Effector memory CD8-positive, alpha-beta T cell (primary cell): ENCODE measurements around the gene SMIM36.

Experiments
- ATAC-seq: fragments of 150-1000 bp; cut with Tn5 transposase; replicated peaks from 2 replicates; pipeline ENCODE4 v1.10.0; 2021; ENCODE audit warnings: mild to moderate bottlenecking, moderate library complexity
- DNase-seq, 3 experiments: peaks; one replicate each; pipeline ENCODE4 v3.0.0; 2021
- H3K27ac Mint-ChIP-seq, 2 donors: one replicate each; pipeline ENCODE4 v1.8.0; 2022; ENCODE audit warnings: mild to moderate bottlenecking in 2 of 2, mixed read lengths in 2 of 2, moderate library complexity in 2 of 2
- H3K27me3 Mint-ChIP-seq, 2 donors: one replicate each; pipeline ENCODE4 v1.8.0; 2022; ENCODE audit warnings: mixed read lengths in 2 of 2
- H3K36me3 Mint-ChIP-seq: one replicate; pipeline ENCODE4 v1.8.0; 2022; ENCODE audit warnings: mild to moderate bottlenecking, moderate library complexity, mixed read lengths; ENCODE audit not compliant: insufficient read depth
- H3K4me1 Mint-ChIP-seq, 2 donors: one replicate each; pipeline ENCODE4 v1.8.0; 2022; ENCODE audit warnings: low read depth in 2 of 2, mixed read lengths in 2 of 2
- H3K4me3 Mint-ChIP-seq, 2 donors: one replicate each; pipeline ENCODE4 v1.8.0; 2022; ENCODE audit warnings: mild to moderate bottlenecking in 2 of 2, mixed read lengths in 2 of 2, moderate library complexity in 2 of 2
- H3K9me3 Mint-ChIP-seq, 2 donors: one replicate each; pipeline ENCODE4 v1.8.0; 2022; ENCODE audit warnings: mixed read lengths in 2 of 2
- total RNA-seq, 9 experiments: gene quantifications; one replicate each; lab custom pipeline; 2026; lab: John Stamatoyannopoulos, UW

Gene SMIM36
- 0 to 0.11 (median 0) reads per million in 9 experiments for total RNA-seq

DNA sequence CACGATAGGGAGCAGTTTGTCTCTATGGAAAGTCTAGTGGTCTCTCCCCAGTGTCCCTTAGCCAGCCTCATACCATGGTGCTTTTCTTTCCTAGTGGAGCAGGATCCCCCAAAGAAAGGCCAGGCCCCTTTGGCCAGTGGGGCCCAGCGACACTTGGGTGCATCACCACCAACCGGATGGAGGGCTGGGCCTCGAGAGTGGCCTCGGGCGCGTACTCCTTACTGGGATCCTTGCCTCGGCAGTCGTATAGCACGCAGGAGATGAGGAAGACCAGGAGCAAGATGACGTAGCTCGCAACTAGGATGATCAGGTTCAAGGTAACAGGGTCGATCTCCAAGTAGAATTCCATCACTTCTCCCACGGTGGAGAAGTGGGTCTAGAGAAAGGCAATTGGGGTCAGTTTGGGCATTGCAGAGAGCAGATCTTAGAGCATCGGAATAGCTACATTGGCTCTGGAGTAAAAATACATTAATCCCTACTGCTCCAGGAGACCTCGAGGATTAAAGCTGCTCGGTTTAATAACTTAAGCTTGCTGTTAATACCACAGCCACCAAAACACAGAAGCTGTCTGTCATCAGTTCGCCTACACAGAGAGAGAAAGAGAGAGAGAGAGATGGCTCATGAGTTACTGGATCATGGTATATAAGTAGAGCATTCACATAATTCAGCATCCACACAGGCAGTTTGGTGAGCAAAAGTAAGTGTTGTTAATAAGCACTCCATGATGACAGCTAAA lies at the start of gene SMIM36:
TSS of gene SMIM36 (minus strand) at position 467 of the 736 bp plus-strand sequence.
- Mint-ChIP-seq H3K4me1 (no peaks in the 10 kb centered on the region), H3K4me3 (no peak within 1 kb of the TSS), H3K9me3 (no peaks in the 10 kb centered on the region), H3K27me3 (peaks cover 0 to 2% of the 10 kb centered on the region in 2 donors), H3K36me3 (no peaks in the 10 kb centered on the region), H3K27ac (no peak within 1 kb of the TSS)
- no peak for DNase-seq
- no peak for ATAC-seq

DNA sequence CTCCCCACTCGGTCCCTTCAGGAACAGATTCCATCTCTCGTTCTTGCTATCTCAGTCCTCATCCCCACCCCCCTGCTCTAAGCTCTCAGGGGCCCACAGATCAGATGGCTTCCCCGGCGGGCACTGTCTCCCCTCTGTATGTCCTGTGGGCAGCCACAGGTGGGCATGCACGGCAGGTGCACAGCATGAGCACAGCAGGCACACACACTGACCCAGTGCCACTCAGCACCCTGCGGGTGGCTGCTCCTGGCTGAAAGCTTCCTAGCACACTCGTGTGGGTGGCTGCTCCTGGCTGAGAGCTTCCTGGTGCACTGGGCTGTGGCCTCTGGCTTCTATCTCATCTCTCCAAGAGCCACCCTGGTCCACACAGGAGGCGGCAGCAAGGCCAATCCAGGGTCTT lies 44.5 kb upstream of the SMIM36 start:
- Mint-ChIP-seq H3K36me3 (no peaks in the 10 kb centered on the region), H3K27me3 (peaks cover 19 to 21% of the 10 kb centered on the region in 2 donors), H3K27ac (no peak overlapping the region), H3K4me1 (no peaks in the 10 kb centered on the region), H3K9me3 (no peaks in the 10 kb centered on the region), H3K4me3 (no peak overlapping the region)
- no peak for DNase-seq
- no peak for ATAC-seq

DNA sequence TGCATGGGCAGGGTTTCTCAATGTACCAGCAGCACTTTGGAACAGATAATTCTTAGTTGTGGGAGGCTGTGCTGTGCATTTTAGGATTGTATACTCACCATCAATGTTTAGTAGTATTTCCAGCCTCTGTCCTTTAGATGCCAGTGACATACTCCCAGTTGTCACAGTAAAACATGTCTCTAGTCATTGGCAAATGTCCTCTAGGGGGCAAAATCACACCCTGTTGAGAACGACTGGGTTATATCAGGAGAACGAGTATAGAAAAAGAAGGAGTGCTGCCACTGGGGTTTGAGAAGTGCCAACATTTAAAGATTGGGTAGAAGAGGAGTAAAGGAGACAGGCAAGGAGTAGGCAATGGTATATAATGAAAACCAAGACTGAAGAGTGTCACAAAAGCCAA lies 37.9 kb upstream of the SMIM36 start:
- no peaks in the 10 kb centered on the region for H3K36me3 Mint-ChIP-seq
- DNase-seq (no peak), ATAC-seq (no peak)
- H3K27me3 Mint-ChIP-seq: peaks cover 12 to 26% of the 10 kb centered on the region in 2 donors
- H3K27ac Mint-ChIP-seq: no peak overlapping the region
- H3K9me3 Mint-ChIP-seq: no peaks in the 10 kb centered on the region
- no peak overlapping the region for H3K4me3 Mint-ChIP-seq
- H3K4me1 Mint-ChIP-seq: no peaks in the 10 kb centered on the region

DNA sequence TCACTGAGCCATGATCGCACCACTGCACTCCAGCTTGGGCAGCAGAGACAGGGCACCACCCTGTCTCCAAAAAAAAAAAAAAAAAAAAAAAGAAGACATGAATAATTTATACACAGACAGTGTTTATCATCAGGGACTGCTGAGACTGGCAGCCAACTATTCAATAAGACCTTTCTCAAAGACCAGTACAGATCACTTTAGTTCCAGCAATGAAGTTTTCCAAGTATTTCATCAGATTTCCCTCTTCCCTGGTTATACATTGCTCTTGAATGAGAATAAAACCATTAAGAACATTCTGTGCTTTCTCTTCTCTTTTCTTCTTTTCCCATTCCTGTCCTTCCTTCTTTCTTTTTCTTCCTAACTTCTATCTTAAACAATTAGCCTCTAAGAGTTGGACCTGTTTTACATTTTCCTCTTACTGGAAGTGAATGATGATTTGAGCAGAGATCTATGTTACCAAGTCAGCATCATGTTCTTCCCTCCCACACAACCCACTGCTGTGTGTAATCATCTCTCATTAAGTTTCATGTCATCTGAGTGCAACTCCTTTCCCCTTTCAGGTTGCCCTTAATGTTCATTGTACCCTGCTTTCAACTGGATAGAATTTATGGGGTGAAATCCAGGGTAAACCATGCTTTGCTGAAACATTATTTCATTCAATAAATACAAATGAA lies 35.9 kb upstream of the SMIM36 start:
- DNase-seq: no peak

DNA sequence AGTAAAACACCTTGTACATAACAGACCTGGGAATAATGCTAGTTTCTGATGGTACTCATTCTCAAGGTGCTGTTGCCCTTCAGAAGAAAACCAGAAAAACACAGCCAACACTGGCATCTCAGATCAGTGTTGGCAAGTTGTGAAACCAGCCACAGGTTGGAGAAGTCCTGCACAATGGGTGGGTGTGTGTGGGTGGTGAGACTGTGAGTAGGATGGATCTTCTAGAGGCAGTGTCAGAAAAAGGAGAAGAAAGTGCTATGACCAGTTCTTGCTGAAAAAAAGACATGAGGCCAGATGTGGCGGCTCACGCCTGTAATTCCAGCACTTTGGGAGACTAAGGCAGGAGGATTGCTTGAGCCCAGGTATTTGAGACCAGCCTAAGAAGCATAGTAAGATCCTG lies 35.2 kb upstream of the SMIM36 start:
- H3K4me1 Mint-ChIP-seq: no peaks in the 10 kb centered on the region
- H3K36me3 Mint-ChIP-seq: no peaks in the 10 kb centered on the region
- H3K27me3 Mint-ChIP-seq: peaks cover 21 to 38% of the 10 kb centered on the region in 2 donors
- no peak for ATAC-seq
- DNase-seq: no peak
- H3K4me3 Mint-ChIP-seq: no peak overlapping the region
- no peaks in the 10 kb centered on the region for H3K9me3 Mint-ChIP-seq
- H3K27ac Mint-ChIP-seq: no peak overlapping the region

More for the DNA sequence above, 35.9 kb upstream of the SMIM36 start:
- ATAC-seq: no peak
- Mint-ChIP-seq H3K36me3 (no peaks in the 10 kb centered on the region), H3K4me1 (no peaks in the 10 kb centered on the region), H3K27me3 (peaks cover 21 to 38% of the 10 kb centered on the region in 2 donors), H3K4me3 (no peak overlapping the region), H3K9me3 (no peaks in the 10 kb centered on the region), H3K27ac (no peak overlapping the region)

DNA sequence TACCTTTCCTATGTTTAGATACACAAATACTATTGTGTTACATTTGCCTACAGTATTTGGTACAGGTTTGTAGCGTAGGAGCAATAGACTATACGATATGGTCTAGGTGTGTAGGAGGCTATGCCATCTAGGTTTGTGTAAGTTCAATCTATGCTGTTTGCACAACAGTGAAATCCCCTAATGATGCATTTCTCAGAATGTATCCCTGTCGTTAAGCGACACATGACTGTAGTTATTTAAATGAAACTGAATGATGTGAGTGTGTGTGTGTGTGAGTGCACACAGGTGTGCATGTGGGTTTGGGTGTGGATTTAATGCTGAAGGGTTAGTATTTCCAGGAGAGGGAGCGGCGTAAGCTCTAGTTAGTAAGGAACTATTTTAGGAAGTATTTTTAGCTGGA lies 34.6 kb upstream of the SMIM36 start:
- H3K9me3 Mint-ChIP-seq: no peaks in the 10 kb centered on the region
- no peak for DNase-seq
- H3K36me3 Mint-ChIP-seq: no peaks in the 10 kb centered on the region
- ATAC-seq: no peak
- H3K27ac Mint-ChIP-seq: no peak overlapping the region
- H3K4me3 Mint-ChIP-seq: no peak overlapping the region
- peaks cover 21 to 38% of the 10 kb centered on the region in 2 donors for H3K27me3 Mint-ChIP-seq
- no peaks in the 10 kb centered on the region for H3K4me1 Mint-ChIP-seq

DNA sequence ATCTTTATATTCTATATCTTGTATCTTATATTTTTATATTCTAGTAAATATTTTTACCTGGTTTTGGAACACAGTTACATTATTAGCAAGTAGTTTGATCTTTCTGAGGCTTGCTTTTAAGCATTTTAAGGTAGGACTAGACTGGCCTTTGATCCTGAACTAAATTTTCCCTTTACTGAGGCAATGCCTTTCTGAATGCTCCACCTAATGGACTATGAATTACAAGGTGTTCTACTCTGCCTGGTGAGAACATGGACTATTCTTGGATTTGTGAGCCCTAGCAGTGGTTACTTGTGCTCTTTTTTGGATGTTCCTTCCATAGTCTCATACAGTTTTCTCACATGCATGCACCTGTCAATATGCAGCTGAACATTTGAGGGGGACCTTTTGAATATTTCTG lies 32.5 kb upstream of the SMIM36 start:
- H3K4me1 Mint-ChIP-seq: no peaks in the 10 kb centered on the region
- no peak overlapping the region for H3K4me3 Mint-ChIP-seq
- no peak overlapping the region for H3K27ac Mint-ChIP-seq
- no peaks in the 10 kb centered on the region for H3K36me3 Mint-ChIP-seq
- no peak for ATAC-seq
- H3K27me3 Mint-ChIP-seq: peaks cover 21 to 44% of the 10 kb centered on the region in 2 donors
- no peaks in the 10 kb centered on the region for H3K9me3 Mint-ChIP-seq
- DNase-seq: no peak

DNA sequence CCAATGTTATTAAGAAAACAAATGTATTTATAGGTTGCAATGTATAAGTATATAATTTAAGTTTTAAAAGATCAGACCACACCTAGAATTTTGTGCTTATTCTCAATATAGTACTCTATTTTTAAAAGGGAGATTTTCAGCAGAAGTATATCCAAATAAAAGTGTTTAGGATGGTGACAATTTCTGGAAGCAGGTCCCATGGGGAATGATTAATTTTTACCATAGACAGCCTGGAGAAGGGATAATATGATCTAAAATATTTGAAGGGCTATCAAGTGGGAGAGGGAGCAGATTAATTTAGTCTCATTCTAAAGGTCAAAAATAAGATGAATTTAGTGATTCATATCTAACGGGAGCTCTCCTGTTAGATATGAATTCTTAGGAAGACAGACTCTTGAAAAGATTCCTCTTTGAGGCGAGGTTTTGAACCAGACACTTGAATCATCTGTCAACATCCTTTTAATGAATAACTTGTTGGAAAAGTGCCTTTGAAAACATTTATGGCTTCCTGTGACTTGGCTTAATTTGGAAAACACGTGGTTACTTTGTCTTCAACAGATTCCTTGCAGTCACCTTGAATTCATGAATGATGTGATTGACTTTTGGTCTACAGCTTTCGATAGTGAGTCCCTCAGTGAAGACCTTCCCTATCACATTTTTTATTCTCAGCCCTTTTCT lies 29.3 kb upstream of the SMIM36 start:
- DNase-seq: no peak
- Mint-ChIP-seq H3K27me3 (peaks cover 10 to 22% of the 10 kb centered on the region in 2 donors), H3K27ac (no peak overlapping the region), H3K36me3 (no peaks in the 10 kb centered on the region), H3K4me1 (no peaks in the 10 kb centered on the region), H3K4me3 (no peak overlapping the region), H3K9me3 (no peaks in the 10 kb centered on the region)
- ATAC-seq: no peak

DNA sequence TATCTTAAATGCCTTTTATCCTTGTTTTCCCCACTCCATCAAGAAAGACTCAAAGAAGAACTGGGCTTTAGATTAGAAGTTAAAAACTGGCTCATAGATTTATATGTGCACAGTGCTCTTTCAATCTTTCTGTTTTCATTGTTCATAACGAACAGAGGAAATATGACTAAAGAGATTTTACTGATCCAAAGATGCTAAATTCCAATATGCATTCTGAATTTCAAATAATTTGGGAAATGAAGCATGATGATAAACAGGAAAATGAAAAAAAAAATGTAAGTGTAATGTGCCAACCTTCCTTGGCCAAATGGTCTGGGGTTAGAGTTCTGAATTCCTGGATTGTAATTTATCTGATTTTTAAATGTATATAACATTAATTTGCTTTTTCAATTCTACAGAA lies 25.0 kb upstream of the SMIM36 start:
- Mint-ChIP-seq H3K36me3 (no peaks in the 10 kb centered on the region), H3K9me3 (no peaks in the 10 kb centered on the region)

DNA sequence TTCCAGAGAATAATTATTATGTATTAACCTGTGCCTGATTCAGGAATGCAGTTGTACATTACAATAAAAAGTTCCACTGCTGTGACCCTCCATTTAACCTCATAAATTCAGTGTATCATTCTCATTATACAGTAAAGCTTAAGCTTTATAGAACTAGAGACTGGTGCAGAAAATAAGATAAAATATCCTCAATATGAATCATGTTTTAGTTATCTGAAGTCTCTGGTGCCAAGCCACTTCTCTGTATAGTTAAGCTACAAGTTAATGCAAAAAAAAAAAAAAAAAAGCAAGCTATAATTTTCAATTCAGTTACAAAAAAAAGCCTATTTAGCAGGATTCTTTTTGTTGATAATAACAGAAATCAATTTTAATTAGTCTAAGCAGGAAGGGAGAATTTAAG lies 22.4 kb upstream of the SMIM36 start:
- ATAC-seq (no peak), DNase-seq (no peak)
- Mint-ChIP-seq H3K36me3 (no peaks in the 10 kb centered on the region), H3K4me3 (no peak overlapping the region), H3K9me3 (no peaks in the 10 kb centered on the region), H3K27ac (no peak overlapping the region), H3K4me1 (no peaks in the 10 kb centered on the region), H3K27me3 (peaks cover 10 to 27% of the 10 kb centered on the region in 2 donors)

More for the DNA sequence above, 25.0 kb upstream of the SMIM36 start:
- Mint-ChIP-seq H3K4me3 (no peak overlapping the region), H3K27ac (no peak overlapping the region), H3K4me1 (no peaks in the 10 kb centered on the region), H3K27me3 (peaks cover 17 to 19% of the 10 kb centered on the region in 2 donors)
- ATAC-seq: no peak
- no peak for DNase-seq

DNA sequence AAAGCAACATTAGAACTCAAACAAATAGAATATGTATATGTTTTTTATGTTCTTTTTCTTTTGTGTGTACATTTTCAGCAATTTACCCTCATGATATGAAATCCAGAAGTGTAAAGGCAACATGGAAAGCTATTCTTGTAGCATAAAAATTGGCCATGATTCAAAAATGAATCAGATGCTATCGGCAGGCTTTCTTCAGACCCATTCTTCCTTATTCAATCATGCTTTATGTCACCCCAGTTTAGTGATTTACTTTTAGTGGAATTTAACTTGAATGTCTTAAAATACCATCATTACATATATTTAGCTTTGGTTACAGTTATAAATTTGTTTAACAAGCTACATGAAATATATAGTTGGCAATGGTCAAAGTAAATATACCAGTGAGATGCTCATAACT lies 21.4 kb upstream of the SMIM36 start:
- peaks cover 9 to 27% of the 10 kb centered on the region in 2 donors for H3K27me3 Mint-ChIP-seq

DNA sequence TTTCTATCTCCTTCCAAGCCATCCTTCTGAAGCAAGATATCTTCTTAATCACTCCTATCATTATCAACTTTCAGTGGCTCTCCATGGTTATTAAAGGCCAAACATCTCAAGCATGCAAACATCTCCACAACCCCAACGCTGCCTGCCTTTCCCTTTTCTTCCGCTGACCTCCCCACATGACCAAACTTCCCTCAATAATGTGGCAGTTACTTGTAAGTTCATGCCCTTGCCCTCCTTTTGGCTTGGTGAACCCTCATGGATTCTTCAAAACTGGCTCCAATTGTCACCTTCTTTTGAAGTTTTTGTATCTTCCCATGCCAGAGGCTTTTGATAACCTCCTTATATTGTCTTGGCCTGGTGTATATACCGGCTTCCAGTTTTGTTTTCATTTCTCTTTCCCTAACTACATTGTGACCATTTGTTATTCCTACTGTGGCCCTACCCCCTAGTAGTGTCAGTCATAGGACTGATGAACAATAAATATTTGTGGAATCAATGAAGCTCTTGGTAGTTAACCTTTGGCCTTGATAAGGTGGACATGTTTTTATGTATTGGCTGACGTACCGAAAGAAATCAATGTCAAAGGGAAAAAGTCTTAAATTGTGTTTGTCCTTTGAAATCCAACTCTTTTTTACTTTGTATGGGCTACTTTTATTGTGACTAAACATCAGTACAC lies 19.9 kb upstream of the SMIM36 start:
- Mint-ChIP-seq H3K4me1 (no peaks in the 10 kb centered on the region), H3K9me3 (no peaks in the 10 kb centered on the region), H3K27me3 (peaks cover 9 to 27% of the 10 kb centered on the region in 2 donors), H3K4me3 (no peak overlapping the region), H3K27ac (no peak overlapping the region), H3K36me3 (no peaks in the 10 kb centered on the region)
- DNase-seq (no peak), ATAC-seq (no peak)

More for the DNA sequence above, 21.4 kb upstream of the SMIM36 start:
- H3K9me3 Mint-ChIP-seq: no peaks in the 10 kb centered on the region
- no peak for DNase-seq
- H3K4me1 Mint-ChIP-seq: no peaks in the 10 kb centered on the region
- no peak overlapping the region for H3K4me3 Mint-ChIP-seq
- H3K36me3 Mint-ChIP-seq: no peaks in the 10 kb centered on the region
- H3K27ac Mint-ChIP-seq: no peak overlapping the region
- no peak for ATAC-seq

DNA sequence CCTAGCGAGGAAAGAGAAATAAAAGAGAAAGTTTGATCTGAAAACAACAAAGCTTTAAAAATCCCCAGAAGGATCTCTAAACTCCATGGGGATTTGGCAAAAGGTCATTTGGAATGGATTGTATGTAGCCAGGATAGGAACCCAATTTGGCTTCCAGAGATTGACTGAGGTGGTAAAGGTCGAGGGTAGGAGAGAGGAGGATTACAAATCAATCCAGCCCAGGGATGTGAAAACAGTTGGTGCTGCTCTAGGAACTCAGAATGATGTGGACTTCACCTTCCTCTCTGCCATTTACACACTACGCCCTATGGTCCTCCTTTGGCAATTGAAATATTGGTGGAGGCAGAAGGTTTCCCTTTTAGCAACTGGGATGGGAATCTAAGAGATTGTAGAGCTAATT lies 18.8 kb upstream of the SMIM36 start:
- Mint-ChIP-seq H3K4me1 (no peaks in the 10 kb centered on the region), H3K27ac (no peak overlapping the region), H3K9me3 (no peaks in the 10 kb centered on the region), H3K4me3 (no peak overlapping the region), H3K27me3 (peaks cover 9 to 26% of the 10 kb centered on the region in 2 donors), H3K36me3 (no peaks in the 10 kb centered on the region)
- ATAC-seq: no peak
- DNase-seq: no peak
